ENCODE measurements around the gene ATG2A.
A peak's percentile ranks its signal among the peaks of the same experiment; 100 is the strongest.

ATG2A gene

DNA sequence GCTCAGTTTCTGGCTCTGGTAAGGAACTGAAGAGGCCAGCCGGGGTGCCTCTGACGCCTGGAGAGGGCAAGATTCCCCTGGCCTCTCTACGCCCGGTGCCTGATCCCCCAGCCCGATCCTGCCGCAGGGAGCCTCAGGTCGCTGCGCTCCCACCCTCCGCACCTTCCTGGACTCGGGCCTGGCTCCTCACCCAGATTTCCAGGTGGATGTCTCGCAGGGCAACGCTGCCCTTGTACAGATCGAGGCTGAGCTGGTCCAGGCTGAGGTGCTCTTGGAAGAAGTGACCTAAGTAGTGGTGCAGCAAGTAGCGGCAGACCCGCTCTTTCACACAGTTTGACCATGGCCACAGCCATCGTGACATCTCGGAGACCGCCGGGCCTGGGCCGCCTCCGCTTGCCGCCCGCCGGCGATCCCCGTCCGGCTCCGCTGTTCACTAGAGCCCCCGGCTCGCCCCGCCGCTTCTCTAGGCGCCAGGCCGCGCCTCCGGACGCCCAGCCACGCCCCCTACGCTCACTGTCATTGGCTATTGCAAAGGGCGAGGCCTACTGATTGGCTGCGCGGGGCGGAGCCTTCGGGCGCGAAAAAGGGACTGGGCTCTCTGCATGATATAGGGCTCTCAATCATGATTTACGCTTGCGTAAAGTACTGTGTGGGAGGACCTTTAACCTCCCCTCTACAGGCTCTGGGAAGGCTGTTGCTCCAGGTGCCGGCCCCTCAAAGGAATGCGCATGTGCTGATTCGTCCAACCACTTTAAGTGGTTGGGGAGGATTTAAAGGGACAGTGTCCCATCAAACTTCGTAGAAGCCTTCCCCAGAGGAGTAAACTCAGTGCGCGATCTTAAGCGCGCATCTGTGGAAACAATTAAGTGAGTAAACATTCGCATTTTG, at the start of gene ATG2A:
TSS of gene ATG2A (minus strand) at position 435 of the 888 bp plus-strand sequence. CDS start at position 361, 74 bp downstream.
- DNase-seq: peak; percentile 99

- no peak for DNase-seq
Measured at GRCh38 chr11:64963072-64963631, 46.1 kb upstream of the ATG2A start.

GRCh38 chr11:64960719-64961118, 43.7 kb upstream of the ATG2A start:
- no peak for DNase-seq

DNA sequence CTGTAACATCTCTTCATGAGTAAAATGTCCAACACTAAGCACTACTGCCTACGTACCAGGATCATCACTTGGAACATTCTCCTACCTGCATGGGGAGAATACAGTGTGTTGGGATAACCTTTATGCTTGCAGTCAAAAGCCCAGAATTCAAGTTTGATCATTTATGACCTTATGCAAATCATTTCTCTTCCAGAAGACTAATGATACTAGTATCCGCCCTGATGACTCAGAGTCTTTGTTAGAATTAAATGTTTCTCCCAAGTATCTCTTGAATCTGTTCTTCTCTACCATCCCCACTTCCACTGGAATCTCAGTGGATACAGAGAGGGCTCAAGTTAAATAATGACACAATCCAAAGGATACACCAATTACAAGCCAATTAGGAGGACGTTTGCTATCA, 42.5 kb upstream of the ATG2A start:
- no peak for DNase-seq

GRCh38 chr11:64954201-64954600, 37.2 kb upstream of the ATG2A start:
- no peak for DNase-seq

DNA sequence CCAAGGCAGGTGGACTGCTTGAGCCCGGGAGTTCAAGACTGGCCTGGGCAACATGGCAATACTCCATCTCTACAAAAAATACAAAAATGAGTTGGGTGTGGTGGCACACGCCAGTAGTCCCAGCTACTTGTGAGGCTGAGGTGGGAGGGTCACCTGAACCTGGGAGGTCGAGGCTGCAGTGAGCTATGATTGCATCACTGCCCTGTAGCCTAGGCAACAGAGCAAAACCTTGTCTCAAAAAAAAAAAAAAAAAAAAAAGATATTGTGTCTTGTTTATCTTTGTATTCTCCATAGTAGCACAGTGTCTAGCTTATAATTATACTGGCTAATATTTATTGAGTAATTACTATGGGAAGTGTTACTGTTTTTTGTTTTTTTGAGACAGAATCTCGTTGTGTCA, 34.5 kb upstream of the ATG2A start:
- DNase-seq: no peak

- no peak for DNase-seq
Measured at GRCh38 chr11:64947208-64947814, 30.3 kb upstream of the ATG2A start.

GRCh38 chr11:64936539-64936938, 19.5 kb upstream of the ATG2A start:
- no peak for DNase-seq

- DNase-seq: no peak
Measured at GRCh38 chr11:64935359-64936081, 18.5 kb upstream of the ATG2A start, which contains the start of gene GPHA2. TSS of gene GPHA2 (minus strand) at chr11:64935893. CDS start at chr11:64935460, 433 bp downstream.

GRCh38 chr11:64934682-64935358, 17.8 kb upstream of the ATG2A start:
- DNase-seq: no peak

DNA sequence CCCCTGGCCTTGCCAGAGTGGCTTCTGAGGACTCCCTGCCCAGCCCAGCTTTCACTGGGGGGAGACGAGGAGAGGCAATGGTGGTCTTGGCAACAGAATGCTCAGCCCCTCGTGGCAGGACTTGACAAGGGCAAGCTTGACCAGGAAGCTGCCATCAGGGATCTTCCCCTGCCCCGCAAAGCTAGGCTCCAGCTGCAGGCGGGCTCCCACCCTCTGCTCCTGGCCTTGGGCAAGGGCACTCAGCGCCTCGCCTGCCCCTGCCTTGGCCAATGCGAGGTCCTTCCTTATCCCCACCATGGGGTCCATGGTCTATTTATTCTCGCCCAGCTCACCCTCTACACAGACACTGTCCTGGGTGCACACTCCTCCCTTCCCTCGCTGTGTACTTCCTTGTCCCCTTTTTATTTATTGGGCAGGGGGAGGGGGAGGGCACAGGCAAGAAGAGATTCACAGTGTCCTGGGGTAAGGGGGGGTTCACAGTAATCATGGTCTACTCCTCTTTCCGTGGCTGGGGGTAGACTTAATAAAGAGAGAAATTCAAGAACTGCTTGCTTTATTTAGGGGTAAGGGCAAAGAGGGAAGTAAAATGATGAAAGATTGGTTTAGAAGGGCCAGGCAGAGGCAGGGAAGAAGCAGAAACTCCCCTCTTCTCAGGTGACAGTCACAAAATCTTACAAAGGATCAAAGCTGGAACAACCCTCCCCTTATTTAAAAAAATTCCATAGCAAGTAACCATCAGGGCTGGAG, 17.1 kb upstream of the ATG2A start:
- DNase-seq: no peak

- DNase-seq: no peak
Measured at GRCh38 chr11:64933213-64933934, 16.4 kb upstream of the ATG2A start.

DNA sequence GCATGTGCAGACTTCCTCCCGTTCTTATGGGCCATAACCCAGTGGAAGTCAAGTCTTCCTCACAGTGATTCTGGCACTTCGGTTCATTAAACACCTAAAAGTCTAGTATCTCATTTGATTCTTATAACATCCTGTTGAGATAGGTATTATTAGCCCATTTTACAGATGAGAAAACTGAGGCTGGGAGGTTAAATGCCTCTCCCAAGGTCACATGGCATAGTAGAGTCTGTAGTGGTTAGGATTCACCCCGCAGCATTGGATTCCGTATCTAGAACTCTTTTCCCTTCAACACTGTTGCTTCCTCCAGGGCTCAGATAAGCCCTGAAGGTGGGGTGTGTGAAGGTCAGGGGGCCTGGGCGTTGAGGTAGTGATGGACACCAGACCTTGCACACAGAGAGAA, 15.3 kb upstream of the ATG2A start:
- DNase-seq: no peak

DNA sequence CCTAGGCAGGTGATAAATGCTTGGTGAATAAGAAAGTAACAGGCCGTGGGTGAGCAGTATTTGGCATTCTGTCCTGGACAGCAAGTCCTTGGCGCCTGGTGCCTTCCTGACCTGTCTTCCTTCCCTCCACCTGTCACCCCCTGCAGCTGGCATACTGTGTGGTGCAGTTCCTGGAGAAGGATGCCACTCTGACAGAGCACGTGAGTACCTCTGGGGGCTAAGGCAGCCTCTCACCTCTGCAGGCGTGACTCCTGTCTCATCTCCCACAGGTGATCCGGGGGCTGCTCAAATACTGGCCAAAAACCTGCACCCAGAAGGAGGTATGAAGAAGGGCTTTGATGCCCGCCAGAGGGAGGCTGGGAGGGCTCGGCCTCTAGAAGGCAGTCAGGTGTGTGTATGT, 14.3 kb upstream of the ATG2A start:
- DNase-seq: no peak

- DNase-seq: no peak
Measured at GRCh38 chr11:64930340-64930739, 13.3 kb upstream of the ATG2A start.

GRCh38 chr11:64929625-64930024, 12.6 kb upstream of the ATG2A start:
- DNase-seq: no peak

GRCh38 chr11:64928957-64929356, 11.9 kb upstream of the ATG2A start:
- DNase-seq: no peak

- no peak for DNase-seq
Measured at GRCh38 chr11:64926689-64927088, 9.7 kb upstream of the ATG2A start.

GRCh38 chr11:64925536-64926436, 8.8 kb upstream of the ATG2A start:
- no peak for DNase-seq

DNA sequence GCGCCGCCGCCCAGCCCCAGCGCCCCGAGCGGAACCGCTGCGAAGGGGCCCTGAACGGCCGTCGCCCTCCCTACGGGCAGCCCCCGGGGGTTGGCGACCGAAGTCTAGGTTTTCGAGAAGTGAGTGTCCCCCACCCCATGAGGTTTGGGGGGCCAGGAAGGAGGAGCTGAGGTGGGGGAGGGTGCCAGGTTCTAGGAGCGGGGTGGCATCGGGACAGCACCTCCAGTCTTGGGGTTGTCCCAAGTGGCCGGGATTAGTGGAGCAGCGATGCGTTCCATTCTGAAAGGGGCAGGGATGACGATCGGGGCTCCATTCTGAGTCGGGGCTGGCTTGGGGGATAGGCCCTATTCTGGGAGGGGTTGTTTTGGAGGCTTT, 7.9 kb upstream of the ATG2A start:
- no peak for DNase-seq

Data from left hindlimb (tissue), 1 donor.